Measurements from ENCODE around the gene DUSP7. TPM values are rescaled to one million over a fixed set of nuclear protein-coding genes. Genes with fewer than 3 reads are reported as not detected.

Gene DUSP7
- total RNA-seq, 4 donors from 2014 or later: 2.2 to 8.2 (median 6.2) TPM

DNA sequence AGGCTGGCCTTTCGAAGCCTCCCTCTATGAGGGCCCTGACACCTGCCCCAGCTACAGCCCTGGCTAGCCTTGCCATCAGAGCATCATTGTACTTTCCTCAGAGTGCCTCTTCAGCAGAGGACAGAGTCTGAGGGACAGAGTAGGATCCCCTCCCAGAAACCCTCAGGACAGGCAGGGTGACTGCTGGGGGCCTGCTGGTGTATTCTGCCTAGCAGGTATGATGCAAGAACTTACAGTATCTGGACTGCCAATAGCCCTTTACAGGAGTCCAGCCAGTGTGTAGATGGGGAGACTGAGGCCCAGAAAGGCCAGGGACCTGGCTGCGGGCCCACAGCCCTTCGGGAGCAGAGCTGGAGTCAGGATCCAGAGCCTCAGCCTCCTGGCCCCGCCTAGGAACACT is 19.1 kb downstream of the DUSP7 start:
- no peaks in the 10 kb centered on the region for H3K27me3 ChIP-seq
- H3K9me3 ChIP-seq: no peaks in the 10 kb centered on the region
- no peak for TF ChIP-seq EP300 (IDR thresholded peaks at IDR 0.05; ENCODE audit: low read depth)
- no peak for TF ChIP-seq POLR2AphosphoS5 (IDR thresholded peaks at IDR 0.05)
- no peak for TF ChIP-seq POLR2A (IDR thresholded peaks at IDR 0.05)
- TF ChIP-seq, protein P1, sequence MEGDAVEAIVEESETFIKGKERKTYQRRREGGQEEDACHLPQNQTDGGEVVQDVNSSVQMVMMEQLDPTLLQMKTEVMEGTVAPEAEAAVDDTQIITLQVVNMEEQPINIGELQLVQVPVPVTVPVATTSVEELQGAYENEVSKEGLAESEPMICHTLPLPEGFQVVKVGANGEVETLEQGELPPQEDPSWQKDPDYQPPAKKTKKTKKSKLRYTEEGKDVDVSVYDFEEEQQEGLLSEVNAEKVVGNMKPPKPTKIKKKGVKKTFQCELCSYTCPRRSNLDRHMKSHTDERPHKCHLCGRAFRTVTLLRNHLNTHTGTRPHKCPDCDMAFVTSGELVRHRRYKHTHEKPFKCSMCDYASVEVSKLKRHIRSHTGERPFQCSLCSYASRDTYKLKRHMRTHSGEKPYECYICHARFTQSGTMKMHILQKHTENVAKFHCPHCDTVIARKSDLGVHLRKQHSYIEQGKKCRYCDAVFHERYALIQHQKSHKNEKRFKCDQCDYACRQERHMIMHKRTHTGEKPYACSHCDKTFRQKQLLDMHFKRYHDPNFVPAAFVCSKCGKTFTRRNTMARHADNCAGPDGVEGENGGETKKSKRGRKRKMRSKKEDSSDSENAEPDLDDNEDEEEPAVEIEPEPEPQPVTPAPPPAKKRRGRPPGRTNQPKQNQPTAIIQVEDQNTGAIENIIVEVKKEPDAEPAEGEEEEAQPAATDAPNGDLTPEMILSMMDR (IDR thresholded peaks at IDR 0.05): no peak
- no peak for DNase-seq
- H3K36me3 ChIP-seq: no peaks in the 10 kb centered on the region
- peaks cover 0 to 5% (median 0%) of the 10 kb centered on the region in 4 donors for H3K4me1 ChIP-seq
- in situ Hi-C loops (cut with MboI; ENCODE audit: low pct_ligation_motif_present in 1 of 4, low pct_unique_long_range_greater_than_20kb in 1 of 4, low sequenced_read_pairs in 3 of 4): no loop called here
- WGBS, 2 donors (ENCODE audit: low coverage in 1 of 2): 89 to 100% methylated on average over 1 to 4 of the region's 4 CpGs
- H3K27ac ChIP-seq: no peak overlapping the region
- intact Hi-C loops (cut with DNase I; ENCODE audit: low total_unique reads): no loop called here
- H3K4me3 ChIP-seq: no peak overlapping the region

DNA sequence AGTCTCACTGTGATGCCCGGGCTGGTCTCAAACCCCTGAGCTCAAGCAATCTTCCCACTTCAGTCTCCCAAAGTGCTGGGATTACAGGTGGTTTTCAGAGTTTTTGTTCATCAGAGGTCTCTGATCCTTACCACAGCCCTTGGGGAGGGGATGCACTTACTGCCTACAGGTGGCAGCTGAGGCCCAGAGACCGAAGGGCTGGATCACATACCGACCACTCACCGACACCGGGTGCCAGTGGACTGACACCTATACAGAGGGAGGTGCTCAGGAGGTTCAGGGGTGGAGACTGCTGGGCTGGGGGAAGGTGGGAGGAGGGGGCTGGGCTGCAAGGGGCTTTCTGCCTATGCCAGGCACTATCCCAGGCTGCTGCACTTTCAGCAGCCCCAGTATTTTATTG is 19.5 kb downstream of the DUSP7 start:
- no peak for DNase-seq
- intact Hi-C loops (cut with DNase I; ENCODE audit: low total_unique reads) (no loop called here), in situ Hi-C loops (cut with MboI; ENCODE audit: low pct_ligation_motif_present in 1 of 4, low pct_unique_long_range_greater_than_20kb in 1 of 4, low sequenced_read_pairs in 3 of 4) (no loop called here)
- Histone ChIP-seq H3K27ac (no peak overlapping the region), H3K27me3 (no peaks in the 10 kb centered on the region), H3K9me3 (no peaks in the 10 kb centered on the region), H3K4me1 (peaks cover 0 to 5% (median 0%) of the 10 kb centered on the region in 4 donors), H3K4me3 (no peak overlapping the region), H3K36me3 (no peaks in the 10 kb centered on the region)
- TF ChIP-seq POLR2A (IDR thresholded peaks at IDR 0.05) (no peak), EP300 (IDR thresholded peaks at IDR 0.05; ENCODE audit: low read depth) (no peak), POLR2AphosphoS5 (IDR thresholded peaks at IDR 0.05) (no peak)
- TF ChIP-seq, protein P1 (IDR thresholded peaks at IDR 0.05): no peak
- WGBS, 2 donors (ENCODE audit: low coverage in 1 of 2): 60% methylated on average over 5 of the region's 5 CpGs; no CpG with 5 or more reads in 1 of the 2 donors

DNA sequence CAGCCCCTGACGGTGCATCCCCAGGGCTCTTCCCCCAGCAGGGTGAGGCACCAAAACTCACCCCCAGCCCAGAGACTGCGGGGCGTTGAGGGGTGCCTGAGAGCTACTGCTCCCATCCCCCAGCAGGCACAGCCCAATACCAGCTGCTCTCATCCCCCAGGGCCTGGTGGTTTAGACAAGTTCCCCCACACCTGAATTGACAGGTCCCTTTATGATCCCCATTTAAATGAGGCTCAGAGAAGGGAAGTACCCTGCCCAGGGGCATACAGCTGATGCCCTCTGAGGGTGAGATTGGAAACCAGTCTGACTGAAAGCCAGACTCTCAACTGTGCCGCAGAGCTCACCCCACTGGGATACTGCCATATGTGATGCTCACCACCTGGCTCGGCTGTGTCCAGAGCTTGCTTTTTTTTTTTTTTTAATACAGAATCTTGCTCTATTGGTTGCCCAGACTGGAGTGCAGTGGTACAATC is 20.1 kb downstream of the DUSP7 start:
- intact Hi-C loops (cut with DNase I; ENCODE audit: low total_unique reads) (no loop called here), in situ Hi-C loops (cut with MboI; ENCODE audit: low pct_ligation_motif_present in 1 of 4, low pct_unique_long_range_greater_than_20kb in 1 of 4, low sequenced_read_pairs in 3 of 4) (no loop called here)
- TF ChIP-seq POLR2AphosphoS5 (IDR thresholded peaks at IDR 0.05): no peak
- no peak for TF ChIP-seq EP300 (IDR thresholded peaks at IDR 0.05; ENCODE audit: low read depth)
- TF ChIP-seq, protein P1 (IDR thresholded peaks at IDR 0.05): no peak
- TF ChIP-seq POLR2A (IDR thresholded peaks at IDR 0.05): no peak
- H3K27me3 ChIP-seq: no peaks in the 10 kb centered on the region
- H3K4me1 ChIP-seq: peaks cover 0 to 5% (median 0%) of the 10 kb centered on the region in 4 donors
- no peak overlapping the region for H3K4me3 ChIP-seq
- WGBS, 2 donors (ENCODE audit: low coverage in 1 of 2): 77 to 94% methylated on average over 2 to 5 of the region's 5 CpGs
- H3K27ac ChIP-seq: no peak overlapping the region
- H3K36me3 ChIP-seq: no peaks in the 10 kb centered on the region
- H3K9me3 ChIP-seq: no peaks in the 10 kb centered on the region
- DNase-seq: no peak

DNA sequence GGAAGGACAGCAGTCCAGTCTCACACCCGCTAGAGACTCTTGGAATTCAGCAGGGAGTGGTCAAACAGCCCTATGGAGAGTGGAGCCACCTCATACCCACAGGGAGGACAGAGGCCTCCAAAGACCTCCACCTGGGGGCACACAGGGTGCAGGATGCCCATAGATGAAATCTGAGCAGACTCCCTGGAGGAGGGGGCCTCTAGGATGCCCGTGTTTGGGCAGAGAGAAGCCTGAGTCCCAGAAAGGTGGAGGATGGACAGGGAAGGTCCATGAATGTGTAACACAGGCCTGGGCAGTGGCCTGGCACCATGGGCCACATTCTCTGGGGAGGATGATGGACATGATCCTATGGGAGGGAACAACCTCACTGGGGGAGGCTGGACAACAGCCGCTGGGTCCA is 21.7 kb downstream of the DUSP7 start:
- intact Hi-C loops (cut with DNase I; ENCODE audit: low total_unique reads) (no loop called here), in situ Hi-C loops (cut with MboI; ENCODE audit: low pct_ligation_motif_present in 1 of 4, low pct_unique_long_range_greater_than_20kb in 1 of 4, low sequenced_read_pairs in 3 of 4) (no loop called here)
- Histone ChIP-seq H3K27ac (no peak overlapping the region), H3K9me3 (no peaks in the 10 kb centered on the region), H3K27me3 (no peaks in the 10 kb centered on the region), H3K4me3 (no peak overlapping the region), H3K36me3 (no peaks in the 10 kb centered on the region), H3K4me1 (peaks cover 0 to 5% (median 0%) of the 10 kb centered on the region in 4 donors)
- TF ChIP-seq POLR2AphosphoS5 (IDR thresholded peaks at IDR 0.05): no peak
- no peak for TF ChIP-seq EP300 (IDR thresholded peaks at IDR 0.05; ENCODE audit: low read depth)
- TF ChIP-seq POLR2A (IDR thresholded peaks at IDR 0.05): no peak
- TF ChIP-seq, protein P1 (IDR thresholded peaks at IDR 0.05): no peak
- DNase-seq: no peak
- 94% methylated on average over 3 of the region's 3 CpGs; no CpG with 5 or more reads in 1 of the 2 donors for WGBS, 2 donors (ENCODE audit: low coverage in 1 of 2)

Measured in transverse colon (tissue), 4 donors.